DOHH2 (cell line): ENCODE measurements around the gene EIF2D.

Source experiments
- H3F3A ChIP-seq: fragments of 200-600 bp; sonication (generic), shearing (Covaris generic); 2 replicates; pipeline ENCODE4 v1.6.0; 2016; ENCODE audit warnings: antibody characterized with exemption, mild to moderate bottlenecking; ENCODE audit not compliant: control insufficient read depth, insufficient read depth
- H3K27ac ChIP-seq: fragments of 200-600 bp; sonication (generic); 2 replicates; pipeline ENCODE4 v1.5.1; 2014; ENCODE audit warnings: low read depth, mild to moderate bottlenecking, low read length, moderate library complexity
- H3K27me3 ChIP-seq: fragments of 200-600 bp; sonication (generic); 2 replicates; pipeline ENCODE4 v1.6.1; 2014; ENCODE audit warnings: mild to moderate bottlenecking, low read length, mixed read lengths; ENCODE audit not compliant: control insufficient read depth
- H3K36me3 ChIP-seq: fragments of 200-600 bp; sonication (generic); 2 replicates; pipeline ENCODE4 v1.6.1; 2014; ENCODE audit warnings: mild to moderate bottlenecking, low read length, moderate library complexity, mixed read lengths; ENCODE audit not compliant: control insufficient read depth
- H3K4me1 ChIP-seq: fragments of 200-600 bp; sonication (generic); 2 replicates; pipeline ENCODE4 v1.6.1; 2014; ENCODE audit warnings: mild to moderate bottlenecking, low read length, mixed read lengths; ENCODE audit not compliant: control insufficient read depth
- H3K4me2 ChIP-seq: fragments of 200-600 bp; sonication (generic); 2 replicates; pipeline ENCODE4 v1.6.0; 2014; ENCODE audit warnings: mild to moderate bottlenecking, low read length, moderate library complexity
- H3K4me3 ChIP-seq: fragments of 200-600 bp; sonication (generic); 2 replicates; pipeline ENCODE4 v1.5.1; 2014; ENCODE audit warnings: mild to moderate bottlenecking, low read length, mixed read lengths
- H3K79me2 ChIP-seq: fragments of 200-600 bp; sonication (generic); 2 replicates; pipeline ENCODE4 v1.6.1; 2014; ENCODE audit warnings: mild to moderate bottlenecking, low read length, mixed read lengths; ENCODE audit not compliant: control insufficient read depth
- H3K9me2 ChIP-seq: fragments of 200-600 bp; sonication (generic); replicated peaks from 2 replicates; pipeline ENCODE4 v1.6.1; 2014; ENCODE audit warnings: mild to moderate bottlenecking, low read length, mixed read lengths; ENCODE audit not compliant: control insufficient read depth
- H3K9me3 ChIP-seq: fragments of 200-600 bp; sonication (generic); 2 replicates; pipeline ENCODE4 v1.6.1; 2014; ENCODE audit warnings: antibody characterized with exemption, low read length, mixed read lengths; ENCODE audit not compliant: control insufficient read depth, insufficient read depth
- H4K20me1 ChIP-seq: fragments of 200-600 bp; sonication (generic); 2 replicates; pipeline ENCODE4 v1.6.0; 2014; ENCODE audit warnings: low read depth, mild to moderate bottlenecking, antibody characterized with exemption, low read length, moderate library complexity; ENCODE audit not compliant: control insufficient read depth, insufficient read depth
- CTCF ChIP-seq: fragments of 200-600 bp; sonication (generic); IDR thresholded peaks from one replicate; pipeline ENCODE4 v1.5.1; 2014; ENCODE audit warnings: antibody characterized with exemption, mild to moderate bottlenecking, low read depth, low read length; ENCODE audit not compliant: poor library complexity, severe bottlenecking
- EZH2phosphoT487 ChIP-seq: fragments of 200-600 bp; sonication (generic); IDR thresholded peaks from 2 replicates; pipeline ENCODE4 v1.6.1; 2017; ENCODE audit warnings: borderline replicate concordance, mild to moderate bottlenecking, antibody characterized with exemption, low read length, moderate library complexity, mixed read lengths

The EIF2D gene

GRCh38 chr1:206656936-206657335, 44.7 kb upstream of the EIF2D start:
- peaks cover 30% of the 10 kb centered on the region for H3K4me1 ChIP-seq
- no peak overlapping the region for H3K4me2 ChIP-seq
- H3K36me3 ChIP-seq = peaks cover 10% of the 10 kb centered on the region
- H4K20me1 ChIP-seq = 0 out of 2 replicates have a peak, but pooled peaks cover 6% of the 10 kb centered on the region
- no peak overlapping the region for H3K27ac ChIP-seq
- TF ChIP-seq EZH2phosphoT487 = no peak
- no peak for TF ChIP-seq CTCF
- no peaks in the 10 kb centered on the region for H3K9me3 ChIP-seq
- H3K4me3 ChIP-seq = no peak overlapping the region
- no peaks in the 10 kb centered on the region; the same call in 1 of the 2 replicates for H3K79me2 ChIP-seq
- H3K9me2 ChIP-seq = no peaks in the 10 kb centered on the region
- peaks cover 3% of the 10 kb centered on the region; the same call in 1 of the 2 replicates for H3K27me3 ChIP-seq
- H3F3A ChIP-seq = peaks cover 19% of the 10 kb centered on the region; the same call in 1 of the 2 replicates

GRCh38 chr1:206655471-206655882, 43.2 kb upstream of the EIF2D start:
- Histone ChIP-seq H4K20me1 (0 out of 2 replicates have a peak, but pooled peaks cover 6% of the 10 kb centered on the region), H3K9me2 (no peaks in the 10 kb centered on the region), H3K4me2 (no peak overlapping the region), H3K4me1 (peaks cover 30% of the 10 kb centered on the region), H3K4me3 (no peak overlapping the region), H3K36me3 (peaks cover 22% of the 10 kb centered on the region), H3F3A (peaks cover 19% of the 10 kb centered on the region; the same call in 1 of the 2 replicates), H3K9me3 (no peaks in the 10 kb centered on the region), H3K79me2 (no peaks in the 10 kb centered on the region; the same call in 1 of the 2 replicates), H3K27me3 (no peaks in the 10 kb centered on the region), H3K27ac (no peak overlapping the region)
- no peak for TF ChIP-seq CTCF
- TF ChIP-seq EZH2phosphoT487 = no peak

GRCh38 chr1:206654828-206655227, 42.6 kb upstream of the EIF2D start:
- Histone ChIP-seq H3K4me1 (peaks cover 28% of the 10 kb centered on the region), H3K79me2 (no peaks in the 10 kb centered on the region; the same call in 1 of the 2 replicates), H4K20me1 (0 out of 2 replicates have a peak, but pooled peaks cover 6% of the 10 kb centered on the region), H3K9me3 (no peaks in the 10 kb centered on the region), H3F3A (peaks cover 19% of the 10 kb centered on the region; the same call in 1 of the 2 replicates), H3K27ac (no peak overlapping the region), H3K27me3 (no peaks in the 10 kb centered on the region), H3K4me2 (no peak overlapping the region), H3K4me3 (no peak overlapping the region), H3K36me3 (peaks cover 24% of the 10 kb centered on the region), H3K9me2 (no peaks in the 10 kb centered on the region)
- TF ChIP-seq EZH2phosphoT487 (no peak), CTCF (no peak)
